ENCODE results near the gene ZNF385A. TPM values are rescaled to one million over a fixed set of nuclear protein-coding genes. Genes with fewer than 3 reads are reported as not detected.

Gene ZNF385A
- total RNA-seq (2014; rRNA removed; shearing (Covaris generic)), result 2.3 and 5.3 TPM in 2 replicates

- DNase-seq (ENCODE audit: low spot score), result no peak
Measured at GRCh38 chr12:54384591-54385041, at the start of gene ZNF385A. Gene ZNF385A, minus strand, starts transcription at chr12:54384733. Its CDS starts 219 bp downstream, at chr12:54384514.

- DNase-seq (ENCODE audit: low spot score), result no peak
Measured at GRCh38 chr12:54432815-54433164, 48.3 kb upstream of the ZNF385A start.

GRCh38 chr12:54431911-54432814 lies 47.6 kb upstream of the ZNF385A start:
- no peak for DNase-seq (ENCODE audit: low spot score)

GRCh38 chr12:54430471-54431069 lies 46.0 kb upstream of the ZNF385A start:
- no peak for DNase-seq (ENCODE audit: low spot score)

- no peak for DNase-seq (ENCODE audit: low spot score)
Measured at GRCh38 chr12:54429014-54429471, 44.5 kb upstream of the ZNF385A start.

- DNase-seq (ENCODE audit: low spot score), result no peak
Measured at GRCh38 chr12:54428050-54429013, 43.8 kb upstream of the ZNF385A start.

- DNase-seq (ENCODE audit: low spot score), result no peak
Measured at GRCh38 chr12:54427106-54427505, 42.6 kb upstream of the ZNF385A start.

GRCh38 chr12:54426690-54427089 lies 42.2 kb upstream of the ZNF385A start:
- no peak for DNase-seq (ENCODE audit: low spot score)

GRCh38 chr12:54425702-54426101 lies 41.2 kb upstream of the ZNF385A start:
- DNase-seq (ENCODE audit: low spot score), result no peak

- DNase-seq (ENCODE audit: low spot score), result no peak
Measured at GRCh38 chr12:54424224-54424623, 39.7 kb upstream of the ZNF385A start.

- no peak for DNase-seq (ENCODE audit: low spot score)
Measured at GRCh38 chr12:54423816-54424150, 39.2 kb upstream of the ZNF385A start.

GRCh38 chr12:54421879-54422250 lies 37.3 kb upstream of the ZNF385A start:
- DNase-seq (ENCODE audit: low spot score), result no peak

- no peak for DNase-seq (ENCODE audit: low spot score)
Measured at GRCh38 chr12:54421175-54421878, 36.8 kb upstream of the ZNF385A start.

- no peak for DNase-seq (ENCODE audit: low spot score)
Measured at GRCh38 chr12:54420766-54421144, 36.2 kb upstream of the ZNF385A start.

GRCh38 chr12:54419088-54419887 lies 34.8 kb upstream of the ZNF385A start, which contains the start of gene ITGA5:
Gene ITGA5, minus strand, starts transcription at chr12:54419266. Its CDS starts 68 bp downstream, at chr12:54419198.
- peak; percentile 48 for DNase-seq (ENCODE audit: low spot score)

GRCh38 chr12:54418441-54419087 lies 34.0 kb upstream of the ZNF385A start:
- no peak for DNase-seq (ENCODE audit: low spot score)

GRCh38 chr12:54417712-54418440 lies 33.3 kb upstream of the ZNF385A start:
- no peak for DNase-seq (ENCODE audit: low spot score)

- DNase-seq (ENCODE audit: low spot score), result no peak
Measured at GRCh38 chr12:54416687-54417603, 32.4 kb upstream of the ZNF385A start.
